ES-I3 (cell line): ENCODE results near the gene DNAJC6.

ENCODE experiments used
- H3K36me3 ChIP-seq: 2 replicates; pipeline ENCODE4 v1.6.1; 2013; ENCODE audit warnings: mild to moderate bottlenecking, low read length, control low read depth, moderate library complexity; ENCODE audit not compliant: insufficient read depth
- H3K4me1 ChIP-seq: 2 replicates; pipeline ENCODE4 v1.6.1; 2013; ENCODE audit warnings: mild to moderate bottlenecking, control low read depth, low read length; ENCODE audit not compliant: insufficient read depth
- H3K9ac ChIP-seq: 2 replicates; pipeline ENCODE4 v1.6.1; 2013; ENCODE audit warnings: low read depth, mild to moderate bottlenecking, low read length, moderate library complexity
- H3K9me3 ChIP-seq: 2 replicates; pipeline ENCODE4 v1.6.1; 2013; ENCODE audit warnings: mild to moderate bottlenecking, low read length, moderate library complexity; ENCODE audit not compliant: control insufficient read depth, insufficient read depth

The DNAJC6 gene

DNA sequence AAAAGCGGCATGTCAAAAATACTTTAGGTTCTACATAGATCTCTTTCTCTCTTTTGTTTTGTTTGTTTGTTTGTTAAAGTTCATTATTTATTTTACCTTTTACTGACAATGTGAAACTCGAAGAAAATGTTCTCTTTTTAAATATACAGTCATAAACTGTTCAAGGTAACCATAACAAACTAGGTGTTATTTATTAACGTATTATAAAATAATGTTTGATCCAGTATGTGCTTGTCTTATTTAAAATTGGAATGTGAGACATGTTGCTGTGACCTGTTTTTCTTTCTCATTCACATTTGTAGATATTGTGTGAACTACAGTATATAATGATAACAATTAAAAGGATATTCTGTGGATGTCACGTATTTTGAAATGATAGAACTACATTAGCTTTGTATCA lies 105.2 kb downstream of the DNAJC6 start:
- H3K4me1 ChIP-seq = peaks cover 20% of the 10 kb centered on the region; the same call in 1 of the 2 replicates
- H3K36me3 ChIP-seq = no peaks in the 10 kb centered on the region

GRCh38 chr1:65416767-65417166 lies 107.4 kb downstream of the DNAJC6 start:
- Histone ChIP-seq H3K9me3 (no peaks in the 10 kb centered on the region), H3K4me1 (peaks cover 15% of the 10 kb centered on the region; the same call in 1 of the 2 replicates), H3K36me3 (no peaks in the 10 kb centered on the region), H3K9ac (no peak overlapping the region)

More for the DNA sequence above, 105.2 kb downstream of the DNAJC6 start:
- Histone ChIP-seq H3K9me3 (no peaks in the 10 kb centered on the region), H3K9ac (no peak overlapping the region)

DNA sequence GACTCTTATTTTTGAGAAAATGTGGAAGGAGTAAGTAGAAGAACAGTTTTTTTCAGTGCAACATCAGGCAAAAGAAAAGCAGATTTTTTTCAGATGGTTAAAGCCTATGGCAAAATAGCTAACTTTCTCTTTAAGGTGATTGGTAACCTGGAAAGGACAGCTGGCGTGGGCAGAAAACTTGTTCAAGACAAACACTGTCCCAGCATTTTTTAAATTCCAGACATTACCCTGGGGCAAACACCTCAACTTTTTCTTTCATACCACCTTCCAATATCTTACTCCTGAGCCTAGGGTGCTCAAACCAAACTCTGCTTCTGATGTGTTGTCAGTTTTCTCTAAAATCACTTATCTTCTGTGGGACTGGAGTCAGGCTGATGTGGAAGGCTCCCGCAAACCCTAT lies 108.4 kb downstream of the DNAJC6 start:
- Histone ChIP-seq H3K9ac (no peak overlapping the region), H3K4me1 (peaks cover 17% of the 10 kb centered on the region), H3K36me3 (no peaks in the 10 kb centered on the region), H3K9me3 (no peaks in the 10 kb centered on the region)

- H3K36me3 ChIP-seq = no peaks in the 10 kb centered on the region
- peak overlapping the region; percentile 79 for H3K9ac ChIP-seq
- H3K4me1 ChIP-seq = peaks cover 26% of the 10 kb centered on the region
- H3K9me3 ChIP-seq = no peaks in the 10 kb centered on the region
Observed at GRCh38 chr1:65418522-65419185, 109.3 kb downstream of the DNAJC6 start.

- Histone ChIP-seq H3K4me1 (peaks cover 38% of the 10 kb centered on the region), H3K9ac (peak overlapping the region; percentile 79), H3K9me3 (no peaks in the 10 kb centered on the region), H3K36me3 (no peaks in the 10 kb centered on the region)
Observed at GRCh38 chr1:65419681-65420589, 110.6 kb downstream of the DNAJC6 start.

GRCh38 chr1:65420590-65421350 lies 111.4 kb downstream of the DNAJC6 start, which contains the start of the genes LEPR and LEPROT:
LEPR (plus strand) TSS chr1:65420668; CDS start chr1:65565566, 144,898 bp downstream.
LEPROT (plus strand) TSS chr1:65420668; CDS start chr1:65420725, 57 bp downstream.
- H3K4me1 ChIP-seq = peaks cover 40% of the 10 kb centered on the region
- no peaks in the 10 kb centered on the region for H3K9me3 ChIP-seq
- H3K36me3 ChIP-seq = no peaks in the 10 kb centered on the region
- peak within 1 kb of the TSS; percentile 88 for H3K9ac ChIP-seq

DNA sequence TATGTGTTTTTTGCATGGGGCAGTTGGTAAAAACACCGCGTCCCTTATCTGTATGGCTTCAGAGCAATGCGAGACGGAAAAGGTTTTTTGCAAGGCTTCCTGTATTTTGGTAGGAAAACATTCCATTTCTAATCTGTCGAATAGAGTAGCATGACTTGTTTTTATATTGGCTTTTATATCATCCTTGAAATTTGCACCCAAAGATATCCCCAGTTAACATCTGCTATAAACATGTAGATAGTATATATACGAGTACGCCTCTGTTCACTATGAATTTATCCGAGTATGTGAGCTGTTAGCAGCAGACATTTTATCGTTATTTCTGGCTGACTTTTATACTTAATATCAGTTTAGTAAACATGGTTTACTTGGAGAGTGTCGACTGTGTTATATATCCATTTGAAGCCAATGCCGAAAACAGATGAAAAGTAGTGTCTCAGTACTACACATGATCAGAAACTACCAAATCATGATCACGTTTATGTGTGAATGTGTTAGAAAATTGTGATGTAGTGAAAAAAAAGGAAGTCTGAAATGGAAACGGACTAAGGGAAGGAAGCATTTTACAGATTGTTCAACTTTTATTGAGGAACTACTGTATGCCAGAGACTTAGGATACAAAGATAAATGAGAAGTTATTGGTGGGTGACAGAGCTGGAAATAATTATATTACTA lies 112.1 kb downstream of the DNAJC6 start:
- Histone ChIP-seq H3K36me3 (peaks cover 2% of the 10 kb centered on the region; the same call in 1 of the 2 replicates), H3K9me3 (no peaks in the 10 kb centered on the region), H3K9ac (peak overlapping the region; percentile 88), H3K4me1 (peaks cover 45% of the 10 kb centered on the region)

DNA sequence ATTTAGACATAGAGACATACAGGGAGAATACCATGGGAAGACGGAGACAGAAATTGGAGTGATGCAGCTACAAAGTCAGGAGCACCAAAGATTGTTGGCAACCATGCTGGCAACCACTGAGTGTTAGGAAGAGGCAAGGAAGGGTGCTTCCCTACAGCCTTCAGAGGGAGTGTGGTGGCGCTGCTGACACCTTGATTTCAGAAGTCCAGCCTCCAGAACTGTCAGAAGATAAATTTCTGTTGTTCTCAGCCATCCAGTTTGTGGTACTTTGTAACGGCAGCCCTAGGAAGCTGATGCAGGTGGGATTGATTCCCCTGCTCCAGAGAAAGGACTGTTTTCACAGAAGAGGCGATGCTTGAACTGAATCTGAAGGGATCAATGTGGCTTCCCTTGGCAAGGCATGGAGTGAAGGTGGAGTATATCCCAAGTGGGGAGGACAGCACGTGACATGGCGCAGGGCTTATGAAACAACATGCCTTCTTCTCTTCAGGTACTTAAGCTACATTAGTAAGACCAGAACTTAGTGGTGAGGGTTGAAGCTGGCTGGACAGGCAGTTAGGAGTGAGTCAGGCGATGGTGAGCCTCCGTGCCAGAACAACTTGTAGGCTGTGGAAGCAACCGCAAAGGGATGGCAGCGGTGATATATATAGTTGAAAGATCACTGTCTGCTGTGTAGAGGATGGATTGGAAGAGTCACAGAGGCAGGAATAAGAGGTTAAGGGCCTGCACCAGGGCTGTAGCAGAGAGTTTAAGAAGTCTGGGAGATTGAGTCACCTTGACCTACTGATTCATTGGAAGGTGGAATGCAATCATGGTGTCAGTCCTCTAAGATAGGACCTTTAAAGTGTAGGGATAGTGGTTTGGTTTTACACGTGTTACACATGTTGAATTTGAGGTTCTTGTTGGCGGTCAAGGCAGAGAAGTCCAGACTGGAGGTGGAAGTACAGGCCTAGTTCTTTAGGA lies 113.2 kb downstream of the DNAJC6 start:
- Histone ChIP-seq H3K36me3 (peaks cover 2% of the 10 kb centered on the region; the same call in 1 of the 2 replicates), H3K9ac (peak overlapping the region; percentile 88; the same call in 1 of the 2 replicates), H3K9me3 (no peaks in the 10 kb centered on the region), H3K4me1 (peaks cover 43% of the 10 kb centered on the region)

- no peak overlapping the region for H3K9ac ChIP-seq
- H3K4me1 ChIP-seq = peaks cover 40% of the 10 kb centered on the region
- peaks cover 2% of the 10 kb centered on the region; the same call in 1 of the 2 replicates for H3K36me3 ChIP-seq
Observed at GRCh38 chr1:65423884-65424572, 114.7 kb downstream of the DNAJC6 start.

GRCh38 chr1:65424573-65424889 lies 115.2 kb downstream of the DNAJC6 start:
- Histone ChIP-seq H3K4me1 (peaks cover 45% of the 10 kb centered on the region), H3K9me3 (no peaks in the 10 kb centered on the region), H3K9ac (no peak overlapping the region), H3K36me3 (peaks cover 2% of the 10 kb centered on the region; the same call in 1 of the 2 replicates)

More at GRCh38 chr1:65423884-65424572, 114.7 kb downstream of the DNAJC6 start:
- no peaks in the 10 kb centered on the region for H3K9me3 ChIP-seq

GRCh38 chr1:65425006-65425405 lies 115.7 kb downstream of the DNAJC6 start:
- Histone ChIP-seq H3K9ac (no peak overlapping the region), H3K36me3 (peaks cover 2% of the 10 kb centered on the region; the same call in 1 of the 2 replicates), H3K4me1 (peaks cover 50% of the 10 kb centered on the region), H3K9me3 (no peaks in the 10 kb centered on the region)

- H3K9me3 ChIP-seq = no peaks in the 10 kb centered on the region
- no peak overlapping the region for H3K9ac ChIP-seq
- peaks cover 54% of the 10 kb centered on the region for H3K4me1 ChIP-seq
- H3K36me3 ChIP-seq = peaks cover 2% of the 10 kb centered on the region; the same call in 1 of the 2 replicates
Observed at GRCh38 chr1:65425697-65426096, 116.4 kb downstream of the DNAJC6 start.
